ENCODE results near the gene SLC38A10.

The SLC38A10 gene

GRCh38 chr17:81270279-81270678 lies 24.8 kb downstream of the SLC38A10 start:
- no peak for DNase-seq (ENCODE audit: low read depth)
- H3K4me3 ChIP-seq (ENCODE audit: control insufficient read depth, low read depth, low read length) = no peak overlapping the region
- TF ChIP-seq CTCF (conservative IDR thresholded peaks at IDR 0.05; ENCODE audit: control insufficient read depth, insufficient read depth, low read depth, low read length) = no peak

DNA sequence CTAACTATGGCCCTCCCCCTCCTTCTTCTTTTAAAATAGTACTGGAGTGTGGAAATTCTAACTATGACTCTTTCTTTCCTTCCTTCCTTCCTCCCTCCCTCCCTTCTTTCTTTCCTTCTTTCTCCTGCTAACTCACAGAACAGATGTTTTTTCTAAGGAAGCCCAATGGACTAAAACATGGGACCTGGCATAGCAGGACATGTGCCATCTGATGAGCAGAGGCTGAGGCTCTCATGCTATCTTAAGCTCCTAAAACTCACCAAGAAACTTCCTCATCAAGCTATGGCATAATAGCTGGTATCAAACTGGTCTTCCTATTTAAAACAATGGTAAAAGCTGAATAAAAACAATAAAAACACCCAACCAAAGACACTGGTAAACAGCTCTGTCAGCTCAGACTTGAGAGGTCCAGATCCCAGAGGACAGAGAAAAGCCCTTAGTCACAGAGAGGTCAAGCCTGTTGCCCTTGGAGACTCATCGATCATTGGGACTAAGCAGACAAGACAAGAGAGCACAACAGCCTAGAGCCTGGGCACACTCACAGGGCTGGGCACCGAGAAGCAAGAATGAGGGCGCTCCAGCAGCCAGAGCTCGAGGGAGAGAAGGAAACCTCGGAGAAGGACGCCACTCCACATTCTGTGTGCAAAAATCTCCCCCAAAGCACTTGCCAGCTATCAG lies 27.6 kb downstream of the SLC38A10 start:
- no peak for TF ChIP-seq CTCF (conservative IDR thresholded peaks at IDR 0.05; ENCODE audit: control insufficient read depth, insufficient read depth, low read depth, low read length)
- H3K4me3 ChIP-seq (ENCODE audit: control insufficient read depth, low read depth, low read length) = no peak overlapping the region
- DNase-seq (ENCODE audit: low read depth) = no peak

- no peak for DNase-seq (ENCODE audit: low read depth)
- no peak overlapping the region for H3K4me3 ChIP-seq (ENCODE audit: control insufficient read depth, low read depth, low read length)
- no peak for TF ChIP-seq CTCF (conservative IDR thresholded peaks at IDR 0.05; ENCODE audit: control insufficient read depth, insufficient read depth, low read depth, low read length)
These were observed 29.5 kb downstream of the SLC38A10 start for GRCh38 chr17:81265576-81265975.

- DNase-seq (ENCODE audit: low read depth) = no peak
- no peak overlapping the region for H3K4me3 ChIP-seq (ENCODE audit: control insufficient read depth, low read depth, low read length)
These were observed 30.5 kb downstream of the SLC38A10 start for GRCh38 chr17:81264640-81265039.

GRCh38 chr17:81263371-81264181 lies 31.5 kb downstream of the SLC38A10 start:
- no peak for TF ChIP-seq CTCF (conservative IDR thresholded peaks at IDR 0.05; ENCODE audit: control insufficient read depth, insufficient read depth, low read depth, low read length)
- DNase-seq (ENCODE audit: low read depth) = no peak
- no peak overlapping the region for H3K4me3 ChIP-seq (ENCODE audit: control insufficient read depth, low read depth, low read length)

More at GRCh38 chr17:81264640-81265039, 30.5 kb downstream of the SLC38A10 start:
- TF ChIP-seq CTCF (conservative IDR thresholded peaks at IDR 0.05; ENCODE audit: control insufficient read depth, insufficient read depth, low read depth, low read length) = no peak

- no peak overlapping the region for H3K4me3 ChIP-seq (ENCODE audit: control insufficient read depth, low read depth, low read length)
- TF ChIP-seq CTCF (conservative IDR thresholded peaks at IDR 0.05; ENCODE audit: control insufficient read depth, insufficient read depth, low read depth, low read length) = no peak
- no peak for DNase-seq (ENCODE audit: low read depth)
These were observed 33.3 kb downstream of the SLC38A10 start for GRCh38 chr17:81261582-81262336.

Data from fibroblast of mammary gland (primary cell).